EH (cell line): ENCODE data around the gene HIPK2.

Experiments
- DNase-seq: peaks from one replicate; pipeline ENCODE4 v3.0.0-alpha.2; 2015; ENCODE audit warnings: low read depth

Gene HIPK2

GRCh38 chr7:139651308-139651707 is 126.5 kb downstream of the HIPK2 start:
- DNase-seq = no peak

- no peak for DNase-seq
Measured at GRCh38 chr7:139650429-139651100, 127.2 kb downstream of the HIPK2 start.

- no peak for DNase-seq
Measured at GRCh38 chr7:139648941-139649425, 128.8 kb downstream of the HIPK2 start.

- DNase-seq = no peak
Measured at GRCh38 chr7:139648391-139648861, 129.4 kb downstream of the HIPK2 start.

GRCh38 chr7:139647814-139648390 is 129.9 kb downstream of the HIPK2 start:
- DNase-seq = peak; percentile 21

- no peak for DNase-seq
Measured at GRCh38 chr7:139647085-139647484, 130.7 kb downstream of the HIPK2 start.

- DNase-seq = no peak
Measured at GRCh38 chr7:139646566-139646965, 131.2 kb downstream of the HIPK2 start.

GRCh38 chr7:139645572-139646523 is 131.9 kb downstream of the HIPK2 start:
- peak; percentile 81 for DNase-seq

GRCh38 chr7:139643951-139644585 is 133.7 kb downstream of the HIPK2 start:
- DNase-seq = no peak

- DNase-seq = no peak
Measured at GRCh38 chr7:139642283-139642682, 135.5 kb downstream of the HIPK2 start.

- no peak for DNase-seq
Measured at GRCh38 chr7:139641337-139641992, 136.3 kb downstream of the HIPK2 start.

- no peak for DNase-seq
Measured at GRCh38 chr7:139640681-139641080, 137.1 kb downstream of the HIPK2 start.

GRCh38 chr7:139639563-139639962 is 138.2 kb downstream of the HIPK2 start:
- DNase-seq = no peak

- no peak for DNase-seq
Measured at GRCh38 chr7:139635526-139636302, 142.1 kb downstream of the HIPK2 start.

- no peak for DNase-seq
Measured at GRCh38 chr7:139634087-139634486, 143.7 kb downstream of the HIPK2 start.

GRCh38 chr7:139631520-139632031 is 146.2 kb downstream of the HIPK2 start:
- no peak for DNase-seq

- DNase-seq = no peak
Measured at GRCh38 chr7:139630643-139631519, 146.9 kb downstream of the HIPK2 start.

- DNase-seq = peak; percentile 17
Measured at GRCh38 chr7:139629392-139630082, 148.3 kb downstream of the HIPK2 start.

- no peak for DNase-seq
Measured at GRCh38 chr7:139627831-139628230, 150.0 kb downstream of the HIPK2 start.
